ENCODE data around the gene MRTFB.

Gene MRTFB

DNA sequence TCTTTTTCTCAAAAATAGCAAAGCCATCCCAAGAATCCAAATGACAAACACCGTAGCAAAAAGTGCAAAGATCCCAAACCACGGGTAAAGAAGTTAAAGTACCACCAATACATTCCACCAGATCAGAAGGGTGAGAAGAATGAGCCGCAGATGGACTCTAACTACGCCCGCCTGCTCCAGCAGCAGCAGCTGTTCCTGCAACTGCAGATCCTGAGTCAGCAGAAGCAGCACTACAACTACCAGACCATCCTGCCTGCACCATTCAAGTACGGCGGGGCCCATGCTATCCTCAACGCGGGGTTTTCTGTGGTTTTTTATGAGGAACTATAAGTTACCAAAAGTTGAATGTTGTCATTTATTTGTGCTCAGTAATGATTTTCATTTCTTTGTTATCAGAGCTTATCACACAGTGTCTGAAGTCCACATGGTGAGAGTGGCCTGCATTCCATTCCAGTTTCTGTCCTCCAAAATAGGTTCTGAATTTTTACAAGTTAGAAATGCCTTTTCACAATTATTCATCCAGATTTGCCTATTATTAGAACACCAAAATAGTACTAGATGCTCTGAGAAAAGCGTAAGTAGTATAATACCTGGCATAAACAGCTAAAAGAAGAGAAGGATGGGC is 169.2 kb downstream of the MRTFB start:
- DNase-seq (ENCODE audit: low read depth), result no peak

DNA sequence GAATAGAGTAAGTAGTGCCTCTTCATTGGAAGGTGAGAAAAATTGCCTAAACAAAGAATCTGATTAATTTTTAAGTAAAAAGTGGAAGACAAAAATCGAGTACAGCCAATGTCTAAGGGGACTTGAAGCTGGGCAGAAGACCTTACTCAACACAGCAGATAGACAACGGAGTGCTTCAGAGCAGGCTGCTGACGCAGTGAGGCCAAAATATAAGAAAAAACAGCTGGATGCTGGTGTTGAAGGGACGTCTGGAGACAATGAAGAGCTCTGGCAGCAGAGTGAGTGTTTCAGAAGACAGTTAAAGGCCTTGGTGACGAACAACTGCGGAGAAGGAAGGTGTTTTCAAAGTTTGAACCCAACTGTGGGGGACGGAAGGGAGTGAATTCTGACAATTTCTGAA is 169.8 kb downstream of the MRTFB start:
- DNase-seq (ENCODE audit: low read depth), result no peak

DNA sequence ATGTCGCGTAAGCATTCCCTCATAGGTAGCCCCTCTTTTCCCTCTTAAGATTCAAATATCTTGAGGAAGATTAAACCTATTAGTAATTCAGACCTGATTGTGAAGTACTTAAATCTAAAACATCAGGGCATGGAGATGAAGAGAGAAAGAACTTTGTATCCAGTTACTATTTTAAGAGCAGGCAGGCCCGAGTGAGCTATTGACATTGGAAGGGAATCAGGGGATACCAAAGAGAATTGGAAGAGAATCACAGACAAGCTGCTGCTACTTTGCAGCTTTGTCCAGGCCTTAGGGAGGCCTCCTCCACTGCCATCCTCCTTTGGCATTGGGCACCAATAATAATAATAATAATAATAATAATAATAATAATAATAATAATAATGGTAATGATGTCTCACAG is 170.5 kb downstream of the MRTFB start:
- no peak for DNase-seq (ENCODE audit: low read depth)

DNA sequence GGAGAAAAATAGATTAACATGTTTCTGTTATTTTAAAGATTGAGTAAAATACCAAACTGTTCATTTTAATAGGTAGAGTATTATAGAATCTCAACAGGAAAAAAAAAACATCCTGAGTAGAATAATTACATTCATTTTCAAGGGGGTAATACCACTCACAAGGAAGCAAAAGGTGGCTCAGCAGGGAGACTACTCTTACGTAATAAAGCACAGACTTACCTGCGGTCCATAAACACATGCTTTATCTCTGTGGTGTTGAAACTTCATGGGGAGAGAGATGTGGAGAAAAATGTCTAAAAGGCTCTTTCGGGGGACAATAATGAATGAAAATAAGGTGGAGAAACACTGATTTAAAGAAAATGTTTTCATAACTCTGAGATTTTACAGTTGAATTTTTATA is 171.7 kb downstream of the MRTFB start:
- DNase-seq (ENCODE audit: low read depth), result no peak

DNA sequence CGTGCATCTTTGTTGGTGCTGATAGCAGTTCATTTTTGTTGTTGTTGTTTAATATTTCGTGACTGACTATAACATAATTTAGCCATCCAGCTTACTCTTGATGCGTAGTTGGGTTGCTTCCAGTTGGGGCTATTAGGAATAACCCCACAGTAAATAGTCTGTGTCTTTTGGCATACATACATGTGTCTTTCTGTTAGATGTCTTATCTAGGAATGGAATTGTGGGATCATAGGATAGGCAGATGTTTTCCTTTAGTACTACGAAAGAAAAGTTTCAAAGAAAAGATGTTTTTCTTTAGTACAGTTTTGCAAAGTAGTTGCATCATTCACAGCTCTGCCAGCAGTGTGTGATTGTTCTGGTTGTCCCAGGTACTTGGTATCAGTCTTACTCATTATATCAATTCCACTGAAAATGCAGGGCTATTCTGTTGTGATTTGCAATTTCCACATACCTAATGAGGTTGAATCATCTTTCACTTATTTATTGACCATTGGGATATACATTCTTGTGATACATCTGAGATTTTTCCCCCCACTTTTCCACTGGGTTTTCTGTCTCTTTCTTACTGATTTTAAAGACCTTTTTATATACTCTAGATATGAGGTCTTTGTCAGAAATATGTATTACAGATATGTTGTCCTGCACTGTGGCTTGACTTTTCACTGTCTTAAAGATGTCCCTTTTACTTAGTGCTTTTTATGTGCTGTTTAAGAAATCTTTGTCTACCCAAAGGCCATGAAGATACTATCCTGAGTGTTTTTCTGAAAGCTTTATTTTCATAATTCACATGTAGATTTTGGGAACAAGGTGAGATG is 173.3 kb downstream of the MRTFB start:
- no peak for DNase-seq (ENCODE audit: low read depth)

DNA sequence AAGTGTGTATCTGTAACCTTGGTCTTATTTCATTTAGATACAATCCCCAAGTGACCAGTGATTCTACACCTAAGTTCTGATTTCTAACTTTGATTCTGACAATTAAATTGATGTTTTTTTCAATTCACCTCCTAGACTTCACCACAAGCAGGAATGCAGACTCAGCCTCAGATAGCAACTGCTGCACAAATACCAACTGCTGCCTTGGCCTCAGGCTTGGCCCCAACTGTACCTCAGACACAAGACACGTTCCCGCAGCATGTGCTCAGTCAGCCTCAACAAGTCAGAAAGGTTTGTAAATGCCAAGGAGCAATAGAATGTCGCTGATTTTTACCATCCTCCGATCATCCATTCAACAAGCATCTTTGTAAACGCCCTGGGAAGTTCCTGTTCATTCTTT is 177.7 kb downstream of the MRTFB start:
- no peak for DNase-seq (ENCODE audit: low read depth)

DNA sequence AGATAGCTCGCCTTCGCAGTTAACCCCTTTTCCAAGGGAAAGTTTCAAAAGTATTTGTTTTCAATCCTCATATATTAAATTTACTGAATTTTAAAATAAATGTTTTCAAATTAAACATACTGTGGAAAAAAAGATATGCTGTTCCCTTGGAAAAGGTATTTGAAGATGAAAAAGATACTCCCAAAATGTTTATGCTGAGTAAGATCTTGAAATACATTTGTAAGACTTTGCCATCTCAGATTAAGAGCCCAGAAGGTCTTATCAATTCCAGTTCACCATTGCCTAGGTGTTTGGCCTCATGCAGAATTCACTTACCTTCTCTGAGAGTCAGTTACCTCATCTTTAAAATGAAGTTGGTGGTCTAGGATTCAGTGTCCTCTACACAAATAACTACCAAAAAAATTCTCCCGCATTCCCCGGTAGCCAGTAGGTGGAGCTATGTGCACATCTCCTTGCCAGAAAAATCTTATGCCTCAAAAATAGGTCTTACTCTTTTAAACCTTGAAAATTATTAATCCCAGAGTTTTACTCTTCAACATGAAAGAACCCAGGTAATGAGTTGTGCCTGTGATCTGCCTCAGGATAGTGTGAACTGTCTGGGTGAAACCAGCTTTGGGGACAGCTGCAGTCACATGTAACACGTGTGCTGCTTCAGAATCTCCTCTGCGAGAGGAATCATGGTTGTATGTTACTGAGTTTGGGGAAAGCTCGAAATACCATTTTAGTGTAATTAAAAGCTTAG is 178.3 kb downstream of the MRTFB start:
- DNase-seq (ENCODE audit: low read depth), result peak; percentile 8

DNA sequence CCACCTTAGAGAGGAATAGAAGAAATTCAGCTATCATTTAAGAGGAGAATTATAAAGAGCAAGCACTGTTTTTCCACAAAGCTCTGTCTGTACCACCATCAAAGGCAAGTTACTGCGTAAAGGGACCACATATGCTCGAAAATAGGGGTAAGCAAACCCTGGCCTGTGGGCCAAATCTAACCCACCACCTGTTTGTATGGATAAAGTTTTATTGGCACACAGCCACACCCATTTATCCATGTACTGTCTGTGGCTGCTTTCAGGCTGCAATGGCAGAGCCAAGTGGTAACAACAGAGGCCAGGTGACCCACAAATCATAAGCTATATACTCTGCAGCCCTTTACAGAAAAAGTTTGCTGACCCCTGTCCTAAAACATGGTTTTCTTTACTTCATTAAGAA is 180.3 kb downstream of the MRTFB start:
- DNase-seq (ENCODE audit: low read depth), result no peak

DNA sequence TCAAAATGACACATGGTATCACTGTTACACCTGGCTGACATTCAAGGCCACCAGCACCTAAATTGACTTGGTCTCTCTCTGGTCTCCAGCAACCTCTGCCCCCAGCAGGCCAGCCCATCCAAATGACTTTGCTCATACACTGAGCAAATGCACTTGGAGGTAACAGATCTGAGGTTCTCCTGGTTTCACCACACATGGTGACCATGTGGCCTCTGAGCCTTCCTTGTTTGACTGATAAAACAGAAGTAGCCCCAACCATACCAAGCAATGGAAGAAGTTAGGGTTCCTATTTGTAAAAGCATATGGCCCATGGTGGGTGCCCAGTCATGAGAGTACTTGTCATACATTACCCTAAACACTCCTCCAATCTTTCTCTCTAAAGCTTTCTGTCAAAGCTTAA is 181.7 kb downstream of the MRTFB start:
- no peak for DNase-seq (ENCODE audit: low read depth)

DNA sequence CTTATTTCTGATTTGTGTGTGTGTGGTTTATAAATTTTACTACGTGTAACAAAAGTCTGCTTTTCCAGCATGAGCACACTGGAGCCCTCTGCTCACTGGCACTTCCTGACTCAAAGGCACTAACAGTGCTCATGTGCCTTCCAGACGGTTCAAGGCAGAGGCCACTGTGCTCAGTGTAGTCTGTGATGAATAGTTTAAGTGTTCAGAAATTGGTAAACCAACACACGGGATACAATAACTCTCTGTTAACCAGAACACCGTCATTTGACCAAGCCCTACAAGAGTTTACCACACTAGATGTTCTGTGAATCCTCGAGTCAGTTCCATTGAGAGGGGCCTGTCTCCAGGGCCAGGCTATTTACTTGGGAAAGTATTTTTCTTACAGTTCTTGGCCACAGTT is 191.9 kb downstream of the MRTFB start:
- DNase-seq (ENCODE audit: low read depth), result no peak

DNA sequence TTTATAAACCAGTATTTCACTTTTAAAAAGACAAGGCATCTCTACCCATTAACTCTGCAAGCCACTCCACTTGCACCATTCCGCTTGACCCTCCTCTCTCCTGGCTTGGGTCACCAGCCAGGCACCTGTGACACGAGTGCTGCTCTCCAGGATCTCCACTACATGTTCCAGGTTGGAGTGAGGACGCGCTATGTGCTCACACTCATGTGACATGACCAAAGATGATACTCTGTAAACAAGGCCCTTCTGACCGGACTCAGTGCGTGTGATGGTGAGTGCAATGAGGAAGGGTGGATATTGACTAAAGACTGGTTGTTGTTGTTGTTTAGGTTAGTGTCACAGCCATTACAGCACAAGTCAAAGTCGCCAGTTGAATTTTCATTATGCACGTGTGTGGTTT is 192.7 kb downstream of the MRTFB start:
- no peak for DNase-seq (ENCODE audit: low read depth)

DNA sequence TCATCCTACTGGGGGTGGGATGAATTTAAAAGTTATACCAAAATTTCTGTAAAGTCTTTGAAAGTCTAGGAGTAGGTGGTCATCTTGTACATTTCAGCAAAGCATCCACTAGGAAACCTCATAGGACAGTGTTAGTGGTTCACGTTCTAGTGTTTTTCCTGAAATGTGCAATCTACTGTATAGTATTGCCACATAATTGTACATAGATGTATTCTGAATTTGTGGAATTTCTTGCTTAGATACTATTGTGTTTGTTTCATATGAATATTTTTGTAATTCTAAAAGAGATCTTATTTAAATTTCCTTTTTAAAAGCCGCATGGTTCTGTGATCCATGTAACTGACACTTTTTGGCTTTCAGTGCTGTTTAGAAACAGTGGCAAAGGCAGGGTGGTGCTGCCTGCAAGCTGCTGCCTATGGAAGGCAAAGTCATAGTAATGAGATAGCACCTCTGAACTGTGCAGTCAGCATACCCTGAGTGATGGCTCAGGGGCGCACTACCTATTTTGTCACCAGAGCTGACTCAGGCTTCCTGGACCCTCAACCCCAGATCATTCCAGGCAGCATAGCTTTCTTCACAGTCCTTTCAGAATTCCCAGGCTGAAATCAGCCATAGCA is 193.3 kb downstream of the MRTFB start:
- no peak for DNase-seq (ENCODE audit: low read depth)

DNA sequence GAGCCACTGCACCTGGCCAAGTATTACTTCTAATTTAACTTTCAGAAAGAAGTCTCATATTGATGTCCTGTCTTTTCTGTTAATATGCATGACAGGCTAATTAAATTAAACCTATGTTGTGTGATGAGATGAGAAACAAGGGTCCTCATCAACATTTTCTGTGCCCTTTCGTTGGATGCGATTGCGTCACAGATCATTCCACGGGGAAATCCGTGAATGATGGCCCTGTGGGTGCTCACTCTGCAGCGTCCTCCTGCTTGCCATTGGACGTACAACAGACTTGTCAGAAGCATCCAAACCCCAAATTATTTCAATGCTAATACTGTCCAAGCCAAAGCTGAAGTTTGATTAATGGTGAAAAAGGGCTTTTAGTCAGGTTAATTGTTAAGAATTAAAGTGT is 197.0 kb downstream of the MRTFB start:
- no peak for DNase-seq (ENCODE audit: low read depth)

DNA sequence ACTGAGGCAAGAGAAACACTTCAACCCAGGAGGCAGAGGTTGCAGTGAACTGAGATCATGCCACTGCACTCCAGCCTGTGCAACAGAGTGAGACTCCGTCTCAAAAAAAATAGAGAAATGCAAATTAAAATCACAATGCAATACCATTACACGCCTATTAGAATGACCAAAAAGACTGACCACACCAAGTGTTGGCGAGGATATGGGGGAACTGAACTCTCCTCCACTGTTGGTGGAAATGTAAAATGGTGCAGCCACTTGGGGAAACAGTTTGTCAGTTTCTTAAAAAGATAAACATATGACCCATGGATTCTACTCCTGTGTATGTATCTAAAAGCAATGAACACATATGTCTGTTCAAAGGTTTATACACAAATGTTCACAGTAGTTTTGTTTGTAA is 204.8 kb downstream of the MRTFB start:
- DNase-seq (ENCODE audit: low read depth), result no peak

DNA sequence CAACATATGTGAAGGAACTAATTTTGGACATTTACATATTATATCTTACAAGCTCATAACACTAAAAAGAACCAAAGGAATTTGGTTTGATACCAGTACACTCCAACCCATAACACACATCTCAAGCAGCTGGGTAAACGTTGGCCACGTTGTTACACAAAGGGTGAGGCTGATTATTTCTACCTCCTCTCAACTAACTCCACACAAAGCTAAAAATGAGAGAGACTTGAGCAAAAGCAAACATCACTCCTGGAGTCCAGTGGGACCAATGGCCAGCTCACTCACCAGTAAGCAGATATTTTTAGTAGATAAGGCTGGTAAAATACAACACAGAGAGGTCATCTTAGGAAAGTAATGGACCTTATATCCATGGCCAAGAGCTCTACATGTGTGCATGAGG is 207.6 kb downstream of the MRTFB start:
- DNase-seq (ENCODE audit: low read depth), result no peak

DNA sequence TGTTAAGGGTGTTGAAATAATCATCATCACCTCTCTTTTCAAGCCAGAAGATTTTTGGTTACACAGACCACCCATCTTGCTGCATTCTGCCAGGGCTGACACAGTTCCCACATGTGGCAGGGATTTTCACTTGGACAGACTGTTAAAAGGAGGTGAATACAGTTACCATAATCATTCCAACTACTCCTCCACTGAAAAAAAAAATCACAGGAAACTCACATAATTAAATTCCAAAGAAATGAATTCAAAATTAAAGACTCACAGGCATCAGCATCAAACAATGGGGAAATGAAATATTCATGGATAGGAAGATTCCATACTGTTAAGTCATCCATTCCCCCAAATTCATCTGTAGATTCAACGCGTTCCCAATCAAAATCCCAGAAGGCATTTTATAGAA is 209.4 kb downstream of the MRTFB start:
- no peak for DNase-seq (ENCODE audit: low read depth)

DNA sequence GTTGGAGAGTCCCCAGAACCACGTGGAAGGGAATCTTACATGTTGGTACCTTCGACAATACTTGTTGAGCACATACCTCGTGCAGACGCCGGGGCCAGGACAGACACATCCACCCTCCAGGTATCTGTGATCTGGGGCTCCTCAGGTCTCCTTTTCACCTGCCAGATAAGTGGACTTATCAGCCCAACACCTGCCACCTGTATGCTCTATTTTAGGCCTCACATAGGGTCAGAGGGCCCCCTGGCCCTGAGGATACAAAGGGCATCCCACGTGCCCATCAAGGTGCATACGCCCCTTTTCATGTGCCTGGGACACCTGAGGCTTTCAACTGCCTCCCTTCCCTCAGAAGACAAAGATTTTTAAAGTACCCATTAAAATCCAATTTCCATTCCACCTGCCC is 212.7 kb downstream of the MRTFB start:
- no peak for DNase-seq (ENCODE audit: low read depth)

DNA sequence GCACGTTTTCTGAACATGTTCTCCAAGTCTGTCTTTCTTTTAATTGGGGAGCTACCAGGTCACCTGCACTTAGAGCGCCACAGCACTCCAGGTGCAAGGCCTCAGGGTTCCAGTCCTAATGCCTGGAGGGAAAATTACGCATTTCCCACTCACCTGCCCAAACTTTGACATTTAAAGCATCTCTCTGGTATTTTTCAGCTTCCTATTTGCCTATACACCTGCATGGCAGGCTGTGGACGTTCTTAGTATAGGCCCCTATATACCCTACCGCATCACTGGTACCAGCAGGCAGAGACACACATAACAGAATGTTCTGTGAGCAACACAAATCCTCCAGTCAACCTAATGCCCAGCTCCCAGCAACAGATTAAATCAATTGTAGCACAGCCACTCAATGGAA is 213.3 kb downstream of the MRTFB start:
- DNase-seq (ENCODE audit: low read depth), result no peak

DNA sequence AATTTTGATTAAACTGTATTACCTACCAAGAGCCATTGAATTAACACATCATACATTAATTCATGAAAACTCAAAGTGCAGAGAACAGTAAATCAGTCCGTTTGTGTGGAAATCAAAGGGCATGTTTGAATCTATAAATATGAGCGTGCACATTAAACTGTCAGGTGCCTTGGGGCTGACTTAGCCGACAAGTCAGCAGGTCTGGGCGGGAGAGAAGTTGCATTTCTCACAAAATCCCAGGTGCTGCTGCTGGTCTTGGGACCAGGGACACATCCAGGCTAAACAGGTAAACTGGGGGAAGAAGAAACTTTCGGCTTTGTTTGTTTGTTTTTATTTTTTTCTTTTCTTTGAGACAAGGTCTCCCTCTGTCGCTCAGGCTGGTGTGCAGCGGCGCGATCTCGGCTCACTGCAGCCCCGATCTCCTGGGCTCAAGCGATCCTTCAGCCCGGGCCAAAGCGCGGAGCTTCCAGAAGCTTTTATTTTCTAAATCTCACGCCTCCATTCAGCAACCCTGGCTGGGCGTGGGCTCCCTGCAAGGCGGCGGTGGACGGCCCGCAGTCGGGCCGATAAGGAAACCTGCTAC is 213.9 kb downstream of the MRTFB start:
- DNase-seq (ENCODE audit: low read depth), result no peak

DNA sequence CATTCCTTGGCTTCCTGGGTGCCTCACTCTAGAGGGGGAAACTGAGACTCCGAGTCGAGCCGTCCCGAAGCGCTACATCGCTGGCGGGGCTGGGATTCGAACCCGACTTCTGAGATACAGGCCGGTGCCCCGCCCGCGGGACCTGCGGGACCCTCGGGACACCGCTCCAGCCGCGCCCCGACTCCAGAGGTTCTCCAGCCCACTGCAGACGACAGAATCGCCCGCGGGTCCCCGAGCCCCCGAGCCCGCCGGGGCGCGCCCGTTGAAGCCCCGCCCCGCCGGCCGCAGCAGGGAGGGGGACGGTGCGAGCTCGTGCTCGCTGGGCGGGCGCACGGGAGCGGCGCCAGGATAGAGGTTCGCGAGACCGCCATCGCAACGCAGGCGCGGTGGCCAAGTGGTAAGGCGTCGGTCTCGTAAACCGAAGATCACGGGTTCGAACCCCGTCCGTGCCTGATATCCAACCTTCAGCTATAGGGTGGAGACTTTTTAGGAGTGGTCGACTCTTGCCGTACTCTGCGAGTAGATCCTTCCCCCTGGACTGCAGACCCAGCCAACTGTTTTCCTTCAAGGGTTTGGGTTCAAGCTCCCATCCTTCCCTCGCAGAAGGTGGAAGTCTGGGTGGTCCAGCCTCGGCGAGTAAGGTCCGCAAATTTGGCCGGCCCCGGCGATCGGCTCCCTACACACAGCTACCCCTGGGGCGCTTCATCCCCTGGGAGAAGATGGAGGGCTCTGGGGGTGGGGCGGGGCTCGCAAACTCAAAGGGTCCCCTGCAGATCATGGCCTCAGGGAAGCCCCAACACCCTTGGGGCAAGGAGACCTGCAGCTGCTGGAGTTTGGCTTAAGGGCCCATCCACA is 214.6 kb downstream of the MRTFB start:
- DNase-seq (ENCODE audit: low read depth), result peak; percentile 95

All from stimulated activated CD8-positive, alpha-beta memory T cell treated with anti-CD3 and anti-CD28 coated beads, Interleukin-12 subunit alpha, Interleukin-12 subunit beta, amount 100 ng/mL, for 4 hours (primary cell).